GM21786 (cell line): ENCODE data around the gene HOXB2.
"Not testable (repeated sequence)": the region's sequence is repeated elsewhere in the genome, so short reads cannot be mapped to it uniquely, and the experiment has no call there.

ENCODE experiments used
- ATAC-seq: cut with Tn5 transposase; IDR thresholded peaks from one replicate; pipeline ENCODE4 v1.9.1; 2021; ENCODE audit not compliant: unreplicated experiment

HOXB2 gene

GRCh38 chr17:48542114-48542656 is 2.7 kb downstream of the HOXB2 start:
- ATAC-seq = no peak

- ATAC-seq = no peak
Measured at GRCh38 chr17:48541577-48542113, 3.3 kb downstream of the HOXB2 start.

DNA sequence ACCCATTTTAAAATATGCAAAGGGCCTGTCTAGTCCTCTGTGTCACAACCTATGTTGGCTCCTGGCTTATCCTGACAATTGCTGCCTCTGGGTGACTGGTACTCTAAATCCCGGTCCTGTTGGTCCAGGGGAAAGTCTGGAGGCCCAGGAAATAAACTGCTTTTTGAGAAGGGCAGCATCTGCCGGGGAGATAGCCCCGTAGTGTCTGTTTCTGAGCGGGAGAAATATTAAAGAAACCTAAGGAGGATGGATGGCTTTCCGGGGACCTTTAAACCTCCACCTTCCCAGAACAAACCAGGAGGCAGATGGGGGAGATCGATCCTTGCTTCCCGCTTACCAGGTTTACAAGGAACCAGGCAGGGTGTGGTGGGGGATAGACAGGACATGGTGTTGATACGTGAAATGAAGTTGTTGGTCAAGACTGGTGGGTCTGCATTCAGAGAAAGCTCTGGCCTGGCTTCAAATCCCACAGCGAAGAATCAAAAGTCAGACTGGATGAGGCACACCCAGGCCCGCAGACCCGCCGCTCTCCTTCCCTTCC is 3.8 kb downstream of the HOXB2 start:
- ATAC-seq = no peak

GRCh38 chr17:48540213-48540612 is 4.7 kb downstream of the HOXB2 start:
- no peak for ATAC-seq

GRCh38 chr17:48539177-48539576 is 5.7 kb downstream of the HOXB2 start:
- no peak for ATAC-seq

GRCh38 chr17:48537316-48537715 is 7.6 kb downstream of the HOXB2 start:
- ATAC-seq = no peak

GRCh38 chr17:48535793-48536559 is 8.9 kb downstream of the HOXB2 start:
- not testable (repeated sequence) for ATAC-seq

DNA sequence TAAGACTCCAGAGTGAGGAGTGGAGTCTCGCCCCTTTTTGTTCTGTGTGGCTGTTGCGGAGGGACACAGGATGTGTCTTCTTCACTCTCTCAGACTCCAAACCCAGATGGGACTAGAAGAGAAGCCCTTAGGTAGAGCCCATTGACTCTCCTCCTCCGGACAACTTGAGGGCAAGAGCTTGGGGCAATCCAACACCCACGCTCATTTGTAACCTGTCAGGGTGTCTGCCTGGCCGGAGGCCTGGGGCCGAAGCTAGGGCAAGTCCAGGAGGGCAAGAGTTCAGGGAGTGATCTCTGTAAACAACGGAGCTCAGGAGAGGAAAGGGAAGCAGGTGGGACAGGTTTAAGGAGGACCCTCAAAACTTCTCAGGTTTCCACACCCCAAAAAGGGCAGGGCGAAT is 12.6 kb downstream of the HOXB2 start:
- ATAC-seq = no peak

GRCh38 chr17:48530887-48531272 is 14.0 kb downstream of the HOXB2 start, which contains the start of gene HOXB1:
TSS of gene HOXB1 (minus strand) at chr17:48531011. CDS start at chr17:48530904, 107 bp downstream.
- ATAC-seq = no peak

DNA sequence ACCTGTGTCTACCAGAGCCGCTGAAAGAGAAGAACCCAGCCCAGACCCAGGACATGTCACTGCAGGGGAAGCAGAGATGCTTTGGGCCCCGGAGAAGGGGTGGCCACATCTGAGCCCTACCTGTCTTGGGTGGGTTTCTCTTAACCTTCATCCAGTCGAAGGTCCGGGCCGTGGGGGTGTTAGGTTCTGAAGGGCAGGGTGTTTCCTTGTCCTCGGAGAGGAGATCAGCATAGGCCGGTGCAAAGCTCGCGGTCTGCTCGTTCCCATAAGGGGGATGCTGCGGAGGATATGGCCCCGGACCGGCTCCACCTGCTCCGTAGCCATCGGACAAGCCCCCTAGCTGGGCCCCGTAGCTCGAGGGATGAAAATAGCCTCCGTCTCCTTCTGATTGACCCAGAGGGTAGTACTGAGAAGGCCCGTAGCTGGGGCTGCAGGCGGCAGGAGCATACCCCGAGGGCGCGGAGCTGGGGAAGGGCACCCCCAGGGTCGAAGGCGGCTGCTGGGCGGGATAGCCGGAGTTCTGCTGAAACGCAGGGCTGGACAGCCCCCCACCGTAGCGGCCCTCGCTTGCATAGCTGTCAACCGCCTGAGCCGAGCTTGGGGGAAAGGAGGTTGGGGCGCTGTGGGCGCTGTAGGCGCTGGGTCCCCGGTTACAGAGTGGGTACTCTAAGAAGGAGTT is 14.6 kb downstream of the HOXB2 start:
- no peak for ATAC-seq

- no peak for ATAC-seq
Measured at GRCh38 chr17:48529683-48530009, 15.3 kb downstream of the HOXB2 start.

- ATAC-seq = no peak
Measured at GRCh38 chr17:48528936-48529682, 15.8 kb downstream of the HOXB2 start.

- no peak for ATAC-seq
Measured at GRCh38 chr17:48528153-48528935, 16.6 kb downstream of the HOXB2 start.

GRCh38 chr17:48527547-48527932 is 17.4 kb downstream of the HOXB2 start:
- no peak for ATAC-seq

- ATAC-seq = no peak
Measured at GRCh38 chr17:48526608-48527546, 18.0 kb downstream of the HOXB2 start.

- ATAC-seq = no peak
Measured at GRCh38 chr17:48523010-48523409, 21.9 kb downstream of the HOXB2 start.

- ATAC-seq = no peak
Measured at GRCh38 chr17:48522031-48522653, 22.8 kb downstream of the HOXB2 start.

- no peak for ATAC-seq
Measured at GRCh38 chr17:48520631-48521079, 24.3 kb downstream of the HOXB2 start.

GRCh38 chr17:48519427-48519826 is 25.5 kb downstream of the HOXB2 start:
- no peak for ATAC-seq
